Measurements from ENCODE around the gene ZNF385B. TPM values are rescaled to one million over a fixed set of nuclear protein-coding genes. Genes with fewer than 3 reads are reported as not detected.

Gene ZNF385B
- total and polyA plus RNA-seq, 9 of the 15 experiments (the other 6 are each of a cell fraction or from before 2014, with no cell fraction given): 0.50 TPM; not detected in 8

DNA sequence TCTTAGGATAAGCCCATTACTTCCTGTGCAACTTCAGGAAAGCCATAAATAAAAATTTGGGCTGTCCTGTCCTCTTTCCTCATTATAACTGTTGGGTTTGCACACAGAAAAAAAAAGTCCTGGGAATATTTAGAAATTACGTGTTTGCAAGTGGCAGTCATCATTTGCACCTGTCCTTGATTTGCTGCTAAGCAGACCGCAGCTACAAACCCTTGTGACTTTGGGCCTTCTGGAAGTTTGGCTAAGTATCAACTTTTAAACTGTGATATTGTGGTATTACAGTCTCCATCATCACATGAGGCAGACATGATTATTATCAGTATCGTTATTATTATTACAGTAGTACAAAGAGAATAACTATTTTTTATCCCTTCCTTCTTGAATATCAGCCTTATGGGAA lies 336.1 kb downstream of the ZNF385B start (continued):
- TF ChIP-seq, protein P1, sequence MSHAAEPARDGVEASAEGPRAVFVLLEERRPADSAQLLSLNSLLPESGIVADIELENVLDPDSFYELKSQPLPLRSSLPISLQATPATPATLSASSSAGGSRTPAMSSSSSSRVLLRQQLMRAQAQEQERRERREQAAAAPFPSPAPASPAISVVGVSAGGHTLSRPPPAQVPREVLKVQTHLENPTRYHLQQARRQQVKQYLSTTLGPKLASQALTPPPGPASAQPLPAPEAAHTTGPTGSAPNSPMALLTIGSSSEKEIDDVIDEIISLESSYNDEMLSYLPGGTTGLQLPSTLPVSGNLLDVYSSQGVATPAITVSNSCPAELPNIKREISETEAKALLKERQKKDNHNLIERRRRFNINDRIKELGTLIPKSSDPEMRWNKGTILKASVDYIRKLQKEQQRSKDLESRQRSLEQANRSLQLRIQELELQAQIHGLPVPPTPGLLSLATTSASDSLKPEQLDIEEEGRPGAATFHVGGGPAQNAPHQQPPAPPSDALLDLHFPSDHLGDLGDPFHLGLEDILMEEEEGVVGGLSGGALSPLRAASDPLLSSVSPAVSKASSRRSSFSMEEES (CRISPR knock-in tag; IDR thresholded peaks at IDR 0.05): no peak
- TF ChIP-seq, protein P2, sequence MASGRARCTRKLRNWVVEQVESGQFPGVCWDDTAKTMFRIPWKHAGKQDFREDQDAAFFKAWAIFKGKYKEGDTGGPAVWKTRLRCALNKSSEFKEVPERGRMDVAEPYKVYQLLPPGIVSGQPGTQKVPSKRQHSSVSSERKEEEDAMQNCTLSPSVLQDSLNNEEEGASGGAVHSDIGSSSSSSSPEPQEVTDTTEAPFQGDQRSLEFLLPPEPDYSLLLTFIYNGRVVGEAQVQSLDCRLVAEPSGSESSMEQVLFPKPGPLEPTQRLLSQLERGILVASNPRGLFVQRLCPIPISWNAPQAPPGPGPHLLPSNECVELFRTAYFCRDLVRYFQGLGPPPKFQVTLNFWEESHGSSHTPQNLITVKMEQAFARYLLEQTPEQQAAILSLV (tag; IDR thresholded peaks at IDR 0.05): no peak
- no peak for TF ChIP-seq RBM15 (IDR thresholded peaks at IDR 0.05; ENCODE audit: insufficient read depth, low read length)
- no peak for TF ChIP-seq NFIC (IDR thresholded peaks at IDR 0.05)

DNA sequence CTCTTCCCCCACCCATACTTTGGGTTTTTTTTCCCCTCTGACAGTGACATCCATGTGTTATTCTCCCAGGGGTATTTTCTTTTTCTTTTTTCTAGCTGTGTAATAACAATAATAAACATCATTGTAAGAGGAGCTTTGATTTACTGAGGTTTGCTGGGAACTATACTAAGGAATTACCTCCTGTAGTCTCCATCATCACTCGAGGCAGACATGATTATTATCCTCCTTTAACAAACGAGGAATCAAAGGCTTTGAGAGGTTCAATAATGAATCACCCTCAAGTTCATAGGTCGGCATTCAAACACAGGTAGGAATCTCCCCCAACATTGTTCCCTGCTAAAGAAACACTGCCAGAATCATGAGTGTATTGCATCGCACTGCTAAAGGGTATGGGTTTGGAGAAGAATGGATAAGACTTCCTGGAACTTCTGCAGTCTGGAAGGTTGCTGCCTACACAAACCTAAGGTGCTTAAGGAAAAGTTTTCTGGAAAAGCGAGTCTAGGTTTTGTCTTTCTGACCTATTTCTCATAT lies 336.5 kb downstream of the ZNF385B start:
- intact Hi-C loops (cut with micrococcal nuclease) (no loop called here), in situ Hi-C loops (cut with MboI) (no loop called here)
- ChIA-PET CTCF (ENCODE audit: low intra/inter-chr PET ratio) (no interaction called here), POLR2A (no interaction called here)
- Histone ChIP-seq H3K9me3 (replicated peaks; ENCODE audit: control insufficient read depth, insufficient read depth, low read depth, low read length) (no peaks in the 10 kb centered on the region), H3K4me2 (ENCODE audit: insufficient read depth, low read length) (no peak overlapping the region), H4K20me1 (replicated peaks; ENCODE audit: control insufficient read depth, insufficient read depth, low read length) (no peaks in the 10 kb centered on the region), H3K79me2 (ENCODE audit: control insufficient read depth, insufficient read depth, low read length) (no peaks in the 10 kb centered on the region), H3K9ac (ENCODE audit: insufficient read depth in 1 of 2, low read depth in 2 of 2, low read length in 2 of 2) (no peak overlapping the region), H2AFZ (ENCODE audit: low read depth, low read length) (no peak overlapping the region), H3K36me3 (ENCODE audit: control insufficient read depth, insufficient read depth, low read length) (no peaks in the 10 kb centered on the region), H3K27ac (ENCODE audit: extremely low read depth, low read depth, low read length) (no peak overlapping the region), H3K4me3 (no peak overlapping the region), H3K4me1 (replicated peaks in 1 of 2; ENCODE audit: control insufficient read depth in 2 of 2, insufficient read depth in 2 of 2, low read length in 2 of 2) (no peaks in the 10 kb centered on the region), H3K27me3 (ENCODE audit: control insufficient read depth in 2 of 2, insufficient read depth in 2 of 2, low read length in 2 of 2) (no peaks in the 10 kb centered on the region), H3K9me1 (ENCODE audit: control insufficient read depth, insufficient read depth, low read length) (no peaks in the 10 kb centered on the region)
- no peak for DNase-seq (ENCODE audit: extremely low read depth in 1 of 4, low spot score in 3 of 4)
- 1% methylated on average over 5 of the region's 5 CpGs for WGBS (ENCODE audit: insufficient coverage, low coverage, missing lambda C conversion rate)
- ATAC-seq: no peak
- FAIRE-seq: no peak
- no TSS peak for BruUV-seq (replicated peaks)
- no peak for TF ChIP-seq SRSF1 (IDR thresholded peaks at IDR 0.05; ENCODE audit: low read depth, low read length)
- no peak for TF ChIP-seq ZNF3 (CRISPR knock-in tag; IDR thresholded peaks at IDR 0.05)
- no peak for TF ChIP-seq ZNF444 (CRISPR knock-in tag; IDR thresholded peaks at IDR 0.05)
- TF ChIP-seq TCF3 (CRISPR knock-in tag; IDR thresholded peaks at IDR 0.05): no peak
- no peak for TF ChIP-seq ZBED1 (IDR thresholded peaks at IDR 0.05)
- no peak for TF ChIP-seq BRCA1 (IDR thresholded peaks at IDR 0.05)
- TF ChIP-seq BRCA1 (CRISPR knock-in tag; IDR thresholded peaks at IDR 0.05): no peak
- no peak for TF ChIP-seq HDGF (IDR thresholded peaks at IDR 0.05)
- no peak for TF ChIP-seq CBX1 (IDR thresholded peaks at IDR 0.05; ENCODE audit: low read depth)
- TF ChIP-seq SOX6 (IDR thresholded peaks at IDR 0.05): no peak
- TF ChIP-seq ATF1 (CRISPR knock-in tag; IDR thresholded peaks at IDR 0.05): no peak
- TF ChIP-seq ATF1 (tag; IDR thresholded peaks at IDR 0.05): no peak
- TF ChIP-seq MAFG (tag; conservative IDR thresholded peaks at IDR 0.05): no peak
- no peak for TF ChIP-seq MCM7 (IDR thresholded peaks at IDR 0.05)
- TF ChIP-seq, protein P3, sequence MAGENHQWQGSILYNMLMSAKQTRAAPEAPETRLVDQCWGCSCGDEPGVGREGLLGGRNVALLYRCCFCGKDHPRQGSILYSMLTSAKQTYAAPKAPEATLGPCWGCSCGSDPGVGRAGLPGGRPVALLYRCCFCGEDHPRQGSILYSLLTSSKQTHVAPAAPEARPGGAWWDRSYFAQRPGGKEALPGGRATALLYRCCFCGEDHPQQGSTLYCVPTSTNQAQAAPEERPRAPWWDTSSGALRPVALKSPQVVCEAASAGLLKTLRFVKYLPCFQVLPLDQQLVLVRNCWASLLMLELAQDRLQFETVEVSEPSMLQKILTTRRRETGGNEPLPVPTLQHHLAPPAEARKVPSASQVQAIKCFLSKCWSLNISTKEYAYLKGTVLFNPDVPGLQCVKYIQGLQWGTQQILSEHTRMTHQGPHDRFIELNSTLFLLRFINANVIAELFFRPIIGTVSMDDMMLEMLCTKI (IDR thresholded peaks at IDR 0.05; ENCODE audit: partially characterized antibody): no peak
- no peak for TF ChIP-seq MAFK (IDR thresholded peaks at IDR 0.05; ENCODE audit: low read length)
- no peak for TF ChIP-seq SMAD4 (CRISPR knock-in tag; conservative IDR thresholded peaks at IDR 0.05)
- TF ChIP-seq FIP1L1 (IDR thresholded peaks at IDR 0.05; ENCODE audit: low read depth, low read length, poor library complexity, severe bottlenecking): no peak
